Skeletal muscle satellite cell (primary cell): ENCODE data around the gene FAHD1.

Experiments
- H3K27me3 ChIP-seq: 2 replicates; pipeline ENCODE4 v1.7.0; 2013; ENCODE audit warnings: low read length; ENCODE audit not compliant: control insufficient read depth, insufficient read depth
- H3K36me3 ChIP-seq: 2 replicates; pipeline ENCODE4 v1.7.0; 2013; ENCODE audit warnings: mild to moderate bottlenecking, control low read depth, low read length; ENCODE audit not compliant: insufficient read depth
- H3K4me1 ChIP-seq: 2 replicates; pipeline ENCODE4 v1.7.0; 2013; ENCODE audit warnings: low read length; ENCODE audit not compliant: control insufficient read depth, insufficient read depth
- H3K4me2 ChIP-seq: 2 replicates; pipeline ENCODE4 v1.7.0; 2013; ENCODE audit warnings: mild to moderate bottlenecking, low read length
- H3K4me3 ChIP-seq: 2 replicates; pipeline ENCODE4 v1.7.0; 2013; ENCODE audit warnings: low read length
- H3K9ac ChIP-seq: 2 replicates; pipeline ENCODE4 v1.7.0; 2013; ENCODE audit warnings: mild to moderate bottlenecking, low read depth, low read length, moderate library complexity
- H3K9me3 ChIP-seq: replicated peaks from 2 replicates; pipeline ENCODE4 v1.7.0; 2013; ENCODE audit warnings: mild to moderate bottlenecking, control low read depth, low read length

The FAHD1 gene

DNA sequence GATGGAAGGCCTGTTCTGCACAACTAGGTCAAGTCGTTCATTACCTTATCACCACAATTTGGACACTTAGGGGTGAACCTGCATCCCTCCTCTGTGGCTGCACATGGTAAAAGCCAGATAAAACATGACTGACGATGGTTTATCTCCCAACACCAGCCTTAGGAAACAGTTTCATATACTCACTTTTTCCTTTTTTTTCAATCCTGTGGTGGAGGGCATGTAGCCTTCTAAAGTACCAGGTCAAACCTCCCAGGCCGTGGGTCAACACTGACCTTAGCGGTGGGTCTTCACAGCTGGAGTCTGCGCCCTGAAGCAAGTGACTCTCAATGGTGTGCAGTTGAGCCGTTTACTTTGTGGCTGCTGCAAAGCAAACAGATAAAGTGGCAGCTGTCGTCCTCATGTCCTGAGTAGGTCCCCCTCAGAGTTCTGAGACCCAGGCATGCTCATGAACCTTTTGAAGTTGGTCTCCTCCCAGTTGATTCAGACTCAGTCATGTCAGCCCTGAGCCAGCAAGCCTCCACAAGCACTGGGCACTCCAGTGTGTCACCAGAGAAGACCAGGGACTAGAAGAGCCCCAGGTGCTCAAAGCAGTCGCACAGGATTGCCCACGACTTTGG is 5.9 kb downstream of the FAHD1 start:
- no peak overlapping the region for H3K9ac ChIP-seq
- no peak overlapping the region for H3K4me3 ChIP-seq
- no peaks in the 10 kb centered on the region for H3K9me3 ChIP-seq
- H3K27me3 ChIP-seq = no peaks in the 10 kb centered on the region
- H3K36me3 ChIP-seq = peaks cover 3% of the 10 kb centered on the region
- H3K4me2 ChIP-seq = no peak overlapping the region
- peaks cover 13% of the 10 kb centered on the region for H3K4me1 ChIP-seq

- no peak overlapping the region for H3K4me3 ChIP-seq
- H3K9ac ChIP-seq = no peak overlapping the region
- H3K27me3 ChIP-seq = no peaks in the 10 kb centered on the region
- no peak overlapping the region for H3K4me2 ChIP-seq
- H3K9me3 ChIP-seq = no peaks in the 10 kb centered on the region
- peaks cover 3% of the 10 kb centered on the region for H3K36me3 ChIP-seq
- H3K4me1 ChIP-seq = peaks cover 4% of the 10 kb centered on the region
These were observed 7.1 kb downstream of the FAHD1 start for GRCh38 chr16:1834096-1834495.

DNA sequence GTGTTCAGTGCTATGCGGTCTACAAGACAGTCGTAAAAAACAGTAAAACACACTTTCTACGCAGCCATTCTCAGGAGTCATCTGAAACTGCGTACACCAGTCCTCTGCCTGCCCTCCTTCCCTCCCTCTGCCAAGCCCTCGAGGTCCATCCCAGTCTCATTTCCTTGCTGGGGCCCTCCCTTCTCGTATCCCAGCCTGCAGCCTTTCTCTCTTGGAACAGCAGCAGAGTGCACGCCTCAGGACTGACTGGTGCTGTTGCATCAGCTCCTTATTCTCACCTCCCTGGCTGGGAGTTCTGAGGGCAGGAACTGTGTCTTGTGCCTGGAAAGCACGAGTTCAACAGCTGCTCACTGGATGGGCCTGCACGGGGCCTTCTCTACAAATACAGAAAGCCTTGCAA is 12.5 kb downstream of the FAHD1 start:
- H3K9me3 ChIP-seq = no peaks in the 10 kb centered on the region
- H3K9ac ChIP-seq = no peak overlapping the region
- H3K4me2 ChIP-seq = no peak overlapping the region
- H3K4me3 ChIP-seq = no peak overlapping the region
- no peaks in the 10 kb centered on the region for H3K4me1 ChIP-seq
- no peaks in the 10 kb centered on the region for H3K36me3 ChIP-seq
- H3K27me3 ChIP-seq = no peaks in the 10 kb centered on the region

GRCh38 chr16:1845985-1846384 is 19.0 kb downstream of the FAHD1 start:
- Histone ChIP-seq H3K4me3 (no peak overlapping the region), H3K36me3 (no peaks in the 10 kb centered on the region), H3K4me1 (no peaks in the 10 kb centered on the region), H3K9ac (no peak overlapping the region), H3K4me2 (no peak overlapping the region), H3K9me3 (no peaks in the 10 kb centered on the region), H3K27me3 (peaks cover 18% of the 10 kb centered on the region)

DNA sequence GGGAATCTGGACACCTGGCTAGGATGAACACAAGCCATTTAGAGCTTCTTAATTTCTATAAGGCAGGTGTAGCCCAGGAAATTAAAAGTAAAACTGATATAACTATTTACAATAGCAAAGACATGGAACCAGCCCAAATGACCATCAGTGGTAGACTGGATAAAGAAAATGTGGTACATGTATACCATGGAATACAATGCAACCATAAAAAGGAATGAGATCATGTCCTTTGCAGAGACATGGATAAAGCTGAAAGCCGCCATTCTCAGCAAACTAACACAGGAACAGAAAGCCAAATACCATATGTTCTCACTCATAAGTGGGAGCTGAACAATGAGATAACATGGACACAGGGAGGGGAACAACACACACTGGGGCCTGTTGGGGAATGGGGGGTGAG is 19.4 kb downstream of the FAHD1 start:
- Histone ChIP-seq H3K4me2 (no peak overlapping the region), H3K4me1 (no peaks in the 10 kb centered on the region), H3K9me3 (no peaks in the 10 kb centered on the region), H3K36me3 (no peaks in the 10 kb centered on the region), H3K9ac (no peak overlapping the region), H3K4me3 (no peak overlapping the region), H3K27me3 (peaks cover 22% of the 10 kb centered on the region)

DNA sequence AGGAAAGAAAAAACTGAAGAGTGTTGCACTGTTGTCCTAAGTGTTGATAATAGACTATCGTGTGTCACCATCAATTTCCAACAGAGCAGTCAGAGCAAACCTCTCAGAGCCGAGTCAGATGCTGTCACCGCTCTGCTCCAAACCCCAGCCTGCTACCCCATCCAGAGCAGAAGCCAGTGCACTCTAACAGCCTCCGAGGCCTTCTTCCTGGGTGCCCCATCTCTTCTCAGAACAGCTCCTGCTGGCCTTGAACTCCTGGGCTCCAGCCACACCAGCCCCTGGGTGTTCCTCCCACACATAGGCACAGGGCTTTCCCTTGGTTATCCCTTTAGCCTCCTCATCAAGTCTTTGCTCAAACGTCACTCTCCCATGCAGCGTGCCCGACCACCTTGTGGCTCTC is 24.0 kb downstream of the FAHD1 start:
- H3K4me2 ChIP-seq = no peak overlapping the region
- H3K9me3 ChIP-seq = no peaks in the 10 kb centered on the region
- no peak overlapping the region for H3K4me3 ChIP-seq
- H3K36me3 ChIP-seq = no peaks in the 10 kb centered on the region
- no peak overlapping the region for H3K9ac ChIP-seq
- H3K27me3 ChIP-seq = peaks cover 46% of the 10 kb centered on the region
- no peaks in the 10 kb centered on the region for H3K4me1 ChIP-seq

- H3K4me3 ChIP-seq = no peak overlapping the region
- no peaks in the 10 kb centered on the region for H3K4me1 ChIP-seq
- no peak overlapping the region for H3K9ac ChIP-seq
- no peaks in the 10 kb centered on the region for H3K9me3 ChIP-seq
- H3K4me2 ChIP-seq = no peak overlapping the region
- H3K36me3 ChIP-seq = no peaks in the 10 kb centered on the region
- peaks cover 44% of the 10 kb centered on the region for H3K27me3 ChIP-seq
These were observed 24.8 kb downstream of the FAHD1 start for GRCh38 chr16:1851793-1852192.

GRCh38 chr16:1857433-1858097 is 30.6 kb downstream of the FAHD1 start:
- Histone ChIP-seq H3K9me3 (no peaks in the 10 kb centered on the region), H3K9ac (no peak overlapping the region), H3K4me3 (no peak overlapping the region), H3K4me1 (no peaks in the 10 kb centered on the region), H3K4me2 (no peak overlapping the region), H3K36me3 (no peaks in the 10 kb centered on the region), H3K27me3 (peaks cover 76% of the 10 kb centered on the region)

- H3K36me3 ChIP-seq = no peaks in the 10 kb centered on the region
- H3K27me3 ChIP-seq = peaks cover 71% of the 10 kb centered on the region
- H3K4me3 ChIP-seq = no peak overlapping the region
These were observed 31.3 kb downstream of the FAHD1 start for GRCh38 chr16:1858189-1858865.

GRCh38 chr16:1859650-1860049 is 32.6 kb downstream of the FAHD1 start:
- no peaks in the 10 kb centered on the region for H3K36me3 ChIP-seq
- H3K4me1 ChIP-seq = no peaks in the 10 kb centered on the region
- no peak overlapping the region for H3K9ac ChIP-seq
- no peaks in the 10 kb centered on the region for H3K9me3 ChIP-seq
- no peak overlapping the region for H3K4me2 ChIP-seq
- H3K4me3 ChIP-seq = no peak overlapping the region
- peaks cover 62% of the 10 kb centered on the region for H3K27me3 ChIP-seq

More at GRCh38 chr16:1858189-1858865, 31.3 kb downstream of the FAHD1 start:
- H3K4me2 ChIP-seq = no peak overlapping the region
- no peak overlapping the region for H3K9ac ChIP-seq
- H3K4me1 ChIP-seq = no peaks in the 10 kb centered on the region
- no peaks in the 10 kb centered on the region for H3K9me3 ChIP-seq

GRCh38 chr16:1861730-1862129 is 34.7 kb downstream of the FAHD1 start:
- peaks cover 62% of the 10 kb centered on the region for H3K27me3 ChIP-seq
- no peak overlapping the region for H3K4me3 ChIP-seq
- H3K9ac ChIP-seq = no peak overlapping the region
- H3K4me1 ChIP-seq = no peaks in the 10 kb centered on the region
- H3K36me3 ChIP-seq = no peaks in the 10 kb centered on the region
- H3K4me2 ChIP-seq = no peak overlapping the region
- H3K9me3 ChIP-seq = no peaks in the 10 kb centered on the region

DNA sequence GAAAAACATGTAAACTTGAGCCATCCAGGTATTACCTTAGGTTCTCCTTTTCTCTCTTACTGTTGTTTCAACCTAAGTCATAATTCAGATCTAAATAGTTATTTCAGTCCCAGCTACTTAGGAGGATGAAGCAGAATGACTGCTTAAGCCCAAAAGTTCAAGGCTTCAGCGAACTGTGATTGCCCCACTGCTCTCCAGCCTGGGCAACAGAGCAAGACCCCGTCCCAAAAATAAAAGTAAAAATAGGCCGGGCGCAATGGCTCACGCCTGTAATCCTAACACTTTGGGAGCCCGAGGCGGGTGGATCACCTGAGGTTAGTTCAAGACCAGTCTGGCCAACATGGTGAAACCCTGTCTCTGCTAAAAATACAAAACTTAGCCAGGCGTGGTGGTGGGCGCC is 35.4 kb downstream of the FAHD1 start:
- no peaks in the 10 kb centered on the region for H3K9me3 ChIP-seq
- peaks cover 55% of the 10 kb centered on the region for H3K27me3 ChIP-seq

More for the DNA sequence above, 35.4 kb downstream of the FAHD1 start:
- Histone ChIP-seq H3K4me1 (no peaks in the 10 kb centered on the region), H3K4me3 (no peak overlapping the region), H3K36me3 (no peaks in the 10 kb centered on the region), H3K4me2 (no peak overlapping the region), H3K9ac (no peak overlapping the region)
